ENCODE measurements around the gene COL1A2. TPM values are rescaled to one million over a fixed set of nuclear protein-coding genes. Genes with fewer than 3 reads are reported as not detected.

COL1A2 gene
- total RNA-seq, 1 donor from 2014 or later = 110 TPM

- no peak overlapping the region for H3K27ac Mint-ChIP-seq (ENCODE audit: unreplicated experiment)
- no peaks in the 10 kb centered on the region for H3K9me3 Mint-ChIP-seq
- no peaks in the 10 kb centered on the region for H3K27me3 Mint-ChIP-seq (ENCODE audit: low read depth)
- H3K4me1 Mint-ChIP-seq = no peaks in the 10 kb centered on the region
- no peaks in the 10 kb centered on the region for H3K36me3 Mint-ChIP-seq (ENCODE audit: low read depth)
- H3K4me3 Mint-ChIP-seq = no peak overlapping the region
- TF ChIP-seq CTCF (conservative IDR thresholded peaks at IDR 0.05) = no peak
- no peak for DNase-seq (ENCODE audit: low read depth, low spot score)
These were observed 81.7 kb downstream of the COL1A2 start for GRCh38 chr7:94476251-94476840.

GRCh38 chr7:94477878-94478277, 83.2 kb downstream of the COL1A2 start:
- no peak for TF ChIP-seq CTCF (conservative IDR thresholded peaks at IDR 0.05)
- Mint-ChIP-seq H3K4me1 (no peaks in the 10 kb centered on the region), H3K4me3 (no peak overlapping the region), H3K27ac (ENCODE audit: unreplicated experiment) (no peak overlapping the region), H3K36me3 (ENCODE audit: low read depth) (no peaks in the 10 kb centered on the region), H3K9me3 (no peaks in the 10 kb centered on the region), H3K27me3 (ENCODE audit: low read depth) (no peaks in the 10 kb centered on the region)
- DNase-seq (ENCODE audit: low read depth, low spot score) = no peak

- no peaks in the 10 kb centered on the region for H3K9me3 Mint-ChIP-seq
- no peaks in the 10 kb centered on the region for H3K27me3 Mint-ChIP-seq (ENCODE audit: low read depth)
- H3K27ac Mint-ChIP-seq (ENCODE audit: unreplicated experiment) = no peak overlapping the region
- no peak for TF ChIP-seq CTCF (conservative IDR thresholded peaks at IDR 0.05)
- no peak overlapping the region for H3K4me3 Mint-ChIP-seq
- H3K36me3 Mint-ChIP-seq (ENCODE audit: low read depth) = no peaks in the 10 kb centered on the region
- no peaks in the 10 kb centered on the region for H3K4me1 Mint-ChIP-seq
- DNase-seq (ENCODE audit: low read depth, low spot score) = no peak
These were observed 84.0 kb downstream of the COL1A2 start for GRCh38 chr7:94478648-94479214.

Other genes starting within 250 kb of the COL1A2 start
- 40.2 and 43.3 TPM in 2 replicates for gene CASD1, start 114.9 kb downstream of the COL1A2 start, total RNA-seq